H1 (cell line): ENCODE measurements around the gene GMEB2. TPM values are rescaled to one million over a fixed set of nuclear protein-coding genes. Genes with fewer than 3 reads are reported as not detected.

Experiments
- CTCF ChIA-PET: fragments of 300-600 bp; sonication (Branson Sonifier 250); formaldehyde crosslinking; loops from one replicate; lab custom pipeline; 2021; ENCODE audit not compliant: partially characterized antibody; lab: Charles Lee
- POLR2A ChIA-PET: fragments of 300-600 bp; sonication (Branson Sonifier 250); formaldehyde crosslinking; loops from one replicate; lab custom pipeline; 2021; ENCODE audit warnings: inconsistent platforms; ENCODE audit not compliant: partially characterized antibody; lab: Charles Lee
- DNase-seq, 2 experiments: peaks; one replicate each; pipeline versions ENCODE4 v3.0.0 to v3.0.0-alpha.2; 2010 to 2022; ENCODE audit warnings: low spot score in 2 of 2, low read depth in 1 of 2, mixed read lengths in 1 of 2
- FAIRE-seq: peaks from 2 replicates; lab custom pipeline; 2011; peaks lifted over from hg19 to GRCh38; lab: Jason Lieb, UNC
- H2AFZ ChIP-seq: 2 replicates; pipeline ENCODE4 v1.8.1; 2012; ENCODE audit warnings: low read length, inconsistent platforms
- H2AK5ac ChIP-seq: 2 replicates; pipeline ENCODE4 v1.6.1; 2013; ENCODE audit warnings: low read depth, low read length
- H2BK120ac ChIP-seq: replicated peaks from 2 replicates; pipeline ENCODE3; 2013; ENCODE audit warnings: low read depth, low read length, inconsistent platforms
- H2BK12ac ChIP-seq: 2 replicates; pipeline ENCODE4 v1.6.1; 2013; ENCODE audit warnings: low read depth, low read length
- H2BK15ac ChIP-seq: 2 replicates; pipeline ENCODE4 v1.6.1; 2013; ENCODE audit warnings: low read length
- H2BK20ac ChIP-seq: 2 replicates; pipeline ENCODE4 v1.6.1; 2013; ENCODE audit warnings: low read length
- H2BK5ac ChIP-seq: 2 replicates; pipeline ENCODE4 v1.6.1; 2013; ENCODE audit warnings: low read depth, low read length
- H3K14ac ChIP-seq: 2 replicates; pipeline ENCODE4 v1.6.1; 2013; ENCODE audit warnings: inconsistent platforms; ENCODE audit not compliant: insufficient read length
- H3K18ac ChIP-seq: 2 replicates; pipeline ENCODE4 v1.6.1; 2013; ENCODE audit warnings: low read length; ENCODE audit errors: extremely low read depth
- H3K23ac ChIP-seq: 2 replicates; pipeline ENCODE4 v1.6.1; 2013; ENCODE audit warnings: inconsistent platforms; ENCODE audit not compliant: insufficient read length
- H3K23me2 ChIP-seq: 2 replicates; pipeline ENCODE4 v1.6.1; 2013; ENCODE audit warnings: low read depth, low read length
- H3K27ac ChIP-seq: 2 replicates; pipeline ENCODE4 v1.6.1; 2011; ENCODE audit warnings: low read depth, low read length, inconsistent platforms
- H3K27me3 ChIP-seq, 4 experiments: replicated peaks in 1 of 4; 1 replicate in 1 of 4; 2 replicates in 3 of 4; pipeline versions ENCODE4 v1.6.1 to v1.8.1; 2011 to 2013; ENCODE audit warnings: low read length in 3 of 4, mild to moderate bottlenecking in 3 of 4, inconsistent platforms in 2 of 4, mixed read lengths in 2 of 4, moderate library complexity in 1 of 4; ENCODE audit not compliant: control insufficient read depth in 3 of 4, insufficient read depth in 3 of 4; ENCODE audit errors: extremely low read depth in 1 of 4
- H3K36me3 ChIP-seq, 4 experiments: 2 replicates each; pipeline versions ENCODE4 v1.6.1 to v1.8.1; 2011 to 2013; ENCODE audit warnings: mild to moderate bottlenecking in 4 of 4, low read length in 3 of 4, moderate library complexity in 2 of 4, control low read depth in 1 of 4, inconsistent platforms in 1 of 4; ENCODE audit not compliant: insufficient read depth in 4 of 4, control insufficient read depth in 2 of 4
- H3K4ac ChIP-seq: replicated peaks from 2 replicates; pipeline ENCODE3; 2013; ENCODE audit warnings: low read length, low read depth, mixed read lengths, inconsistent platforms; ENCODE audit not compliant: insufficient read length
- H3K4me1 ChIP-seq, 4 experiments: replicated peaks in 1 of 4; 1 replicate in 1 of 4; 2 replicates in 3 of 4; pipeline versions ENCODE4 v1.6.1 to v1.8.1; 2011 to 2013; ENCODE audit warnings: low read length in 3 of 4, inconsistent platforms in 2 of 4, mixed read lengths in 1 of 4; ENCODE audit not compliant: insufficient read depth in 4 of 4, control insufficient read depth in 3 of 4
- H3K4me2 ChIP-seq, 2 experiments: 2 replicates each; pipeline versions ENCODE4 v1.6.1 to v1.8.1; 2011 to 2013; ENCODE audit warnings: low read depth in 2 of 2, low read length in 2 of 2, control low read depth in 1 of 2, inconsistent platforms in 1 of 2, mild to moderate bottlenecking in 1 of 2; ENCODE audit not compliant: insufficient read depth in 1 of 2
- H3K4me3 ChIP-seq, 4 experiments: fragments of 200-600, 300-600 bp in 1 of 4; sonication (generic), shearing (Covaris generic), sonication (Bioruptor Twin) in 1 of 4; 2 replicates each; pipeline versions ENCODE4 v1.5.1 to v1.8.1; 2011 to 2016; ENCODE audit warnings: low read length in 4 of 4, low read depth in 3 of 4, control low read depth in 2 of 4, inconsistent platforms in 2 of 4, mild to moderate bottlenecking in 2 of 4, mixed read lengths in 1 of 4, moderate library complexity in 1 of 4; ENCODE audit not compliant: insufficient read depth in 2 of 4; ENCODE audit errors: extremely low read depth in 1 of 4
- H3K56ac ChIP-seq: replicated peaks from 2 replicates; pipeline ENCODE3; 2013; ENCODE audit warnings: low read depth, mild to moderate bottlenecking, mixed read lengths, low read length, inconsistent platforms; ENCODE audit not compliant: insufficient read length
- H3K79me1 ChIP-seq: 2 replicates; pipeline ENCODE4 v1.6.1; 2013; ENCODE audit warnings: low read depth, low read length, control low read depth
- H3K79me2 ChIP-seq, 2 experiments: 2 replicates each; pipeline versions ENCODE4 v1.6.1 to v1.8.1; 2012 to 2013; ENCODE audit warnings: low read length in 2 of 2, mild to moderate bottlenecking in 2 of 2, inconsistent platforms in 1 of 2; ENCODE audit not compliant: insufficient read depth in 2 of 2, control insufficient read depth in 1 of 2
- H3K9ac ChIP-seq, 4 experiments: replicated peaks in 1 of 4; 1 replicate in 1 of 4; 2 replicates in 3 of 4; pipeline versions ENCODE4 v1.6.1 to v1.8.1; 2011 to 2013; ENCODE audit warnings: low read depth in 3 of 4, low read length in 3 of 4, control low read depth in 2 of 4, mild to moderate bottlenecking in 2 of 4, moderate library complexity in 2 of 4, inconsistent platforms in 1 of 4; ENCODE audit errors: extremely low read depth in 1 of 4
- H3K9me3 ChIP-seq, 2 experiments: 2 replicates each; pipeline versions ENCODE4 v1.6.1 to v1.8.1; 2012 to 2013; ENCODE audit warnings: mild to moderate bottlenecking in 2 of 2, moderate library complexity in 2 of 2, control low read depth in 1 of 2, inconsistent platforms in 1 of 2, low read depth in 1 of 2, low read length in 1 of 2, mixed read lengths in 1 of 2; ENCODE audit not compliant: insufficient read depth in 2 of 2
- H4K20me1 ChIP-seq, 2 experiments: replicated peaks in 1 of 2; 2 replicates each; pipeline versions ENCODE3 to v1.8.1; 2011 to 2013; ENCODE audit warnings: inconsistent platforms in 2 of 2, low read length in 2 of 2, mild to moderate bottlenecking in 1 of 2; ENCODE audit not compliant: insufficient read depth in 2 of 2, control insufficient read depth in 1 of 2
- H4K5ac ChIP-seq: 2 replicates; pipeline ENCODE4 v1.6.1; 2013; ENCODE audit warnings: low read length, low read depth, mixed read lengths, inconsistent platforms; ENCODE audit not compliant: insufficient read length
- H4K8ac ChIP-seq: 2 replicates; pipeline ENCODE4 v1.8.0; 2013; ENCODE audit warnings: mild to moderate bottlenecking, moderate library complexity, low read length, inconsistent platforms; ENCODE audit not compliant: insufficient read depth; ENCODE audit errors: extremely low read depth
- H4K91ac ChIP-seq: replicated peaks from 2 replicates; pipeline ENCODE3; 2013; ENCODE audit warnings: low read length, mixed read lengths, inconsistent platforms; ENCODE audit not compliant: insufficient read length
- ASH2L ChIP-seq: fragments of 200-600, 300-600 bp; sonication (generic); IDR thresholded peaks from one replicate; pipeline ENCODE4 v1.7.1; 2017; ENCODE audit warnings: low read length
- CHD1 ChIP-seq: IDR thresholded peaks from 2 replicates; pipeline ENCODE4 v1.6.1; 2012; ENCODE audit warnings: low read depth, low read length, improper control_type of control experiment
- EZH2 ChIP-seq: fragments of 200-600 bp; sonication (generic); IDR thresholded peaks from 2 replicates; pipeline ENCODE4 v1.7.1; 2012; ENCODE audit warnings: low read depth, mild to moderate bottlenecking, moderate library complexity, low read length, inconsistent platforms; ENCODE audit not compliant: severe bottlenecking
- HDAC6 ChIP-seq: IDR thresholded peaks from one replicate; pipeline ENCODE4 v1.7.1; 2012; ENCODE audit warnings: low read depth, mild to moderate bottlenecking, inconsistent platforms, low read length, moderate library complexity
- KDM1A ChIP-seq: fragments of 200-600, 300-600 bp; sonication (generic); IDR thresholded peaks from 2 replicates; pipeline ENCODE4 v1.7.1; 2016; ENCODE audit warnings: mild to moderate bottlenecking, low read length, borderline replicate concordance
- NANOG ChIP-seq: IDR thresholded peaks from 2 replicates; pipeline ENCODE4 v1.6.1; 2011; ENCODE audit warnings: low read length, low read depth, mild to moderate bottlenecking, inconsistent platforms; ENCODE audit not compliant: insufficient read depth, poor library complexity, severe bottlenecking
- POLR2A ChIP-seq, 2 experiments: IDR thresholded peaks; 1 replicate in 1 of 2; 2 replicates in 1 of 2; pipeline ENCODE4 v1.6.1; 2011; ENCODE audit warnings: low read depth in 2 of 2, low read length in 2 of 2, mild to moderate bottlenecking in 2 of 2; ENCODE audit errors: control extremely low read depth in 1 of 2
- POLR2AphosphoS5 ChIP-seq: IDR thresholded peaks from 2 replicates; pipeline ENCODE4 v1.6.1; 2011; ENCODE audit warnings: low read depth, low read length
- POU5F1 ChIP-seq: IDR thresholded peaks from 2 replicates; pipeline ENCODE4 v1.6.1; 2011; ENCODE audit warnings: low read depth, mild to moderate bottlenecking, low read length, moderate library complexity
- RAD21 ChIP-seq, 2 experiments: IDR thresholded peaks in 1 of 2; conservative IDR thresholded peaks in 1 of 2; 2 replicates each; pipeline ENCODE4 v1.6.1; 2011; ENCODE audit warnings: low read depth in 2 of 2, low read length in 2 of 2, improper control_type of control experiment in 1 of 2, inconsistent platforms in 1 of 2, mild to moderate bottlenecking in 1 of 2, moderate library complexity in 1 of 2
- SP1 ChIP-seq: IDR thresholded peaks from 2 replicates; pipeline ENCODE4 v1.6.1; 2011; ENCODE audit warnings: low read depth, low read length
- TCF12 ChIP-seq: IDR thresholded peaks from 2 replicates; pipeline ENCODE4 v1.6.1; 2011; ENCODE audit warnings: low read depth, mild to moderate bottlenecking, low read length
- WGBS, 2 experiments: shearing (Covaris generic) in 1 of 2; methylation state at CpG; one replicate each; pipeline versions ENCODE4 v1.1.6 to v1.1.7; 2013 to 2015; ENCODE audit warnings: low lambda C conversion rate in 2 of 2, mixed read lengths in 2 of 2, inconsistent platforms in 1 of 2, low coverage in 1 of 2, missing lambda C conversion rate in 1 of 2; ENCODE audit not compliant: insufficient replicate concordance in 2 of 2, insufficient coverage in 1 of 2, insufficient read length in 1 of 2; ENCODE audit errors: extremely low coverage in 1 of 2, missing lambda C conversion rate in 1 of 2; 5-methylcytosine and 5-hydroxymethylcytosine counted together
- polyA plus RNA-seq, 7 experiments: library from polyadenylated mRNA; depleted of rRNA in 3 of 7; stranded (reverse) in 5 of 7; unstranded in 2 of 7; fragments of >200 nt in 5 of 7; fragments of 200-250 nt in 2 of 7; gene quantifications; 1 replicate in 5 of 7; 2 replicates in 1 of 7; 4 replicates in 1 of 7; pipeline versions ENCODE4 v1.2.1 to v1.2.3, GENCODE V29; 2011 to 2013; ENCODE audit warnings: missing spikeins in 2 of 7, mixed read lengths in 2 of 7
- total RNA-seq: library from RNA; stranded (reverse); fragmentation: NEBNext Ultra II Directional; extraction: Animal tissue kit (Norgen Biotek cat#: 25700); gene quantifications from 2 replicates; pipeline ENCODE4 v1.2.1, GENCODE V29; 2021

GMEB2 gene
- total and polyA plus RNA-seq, 2 of the 8 experiments (the other 6 are each of a cell fraction or from before 2014, with no cell fraction given): 12.9 to 14.2 TPM

DNA sequence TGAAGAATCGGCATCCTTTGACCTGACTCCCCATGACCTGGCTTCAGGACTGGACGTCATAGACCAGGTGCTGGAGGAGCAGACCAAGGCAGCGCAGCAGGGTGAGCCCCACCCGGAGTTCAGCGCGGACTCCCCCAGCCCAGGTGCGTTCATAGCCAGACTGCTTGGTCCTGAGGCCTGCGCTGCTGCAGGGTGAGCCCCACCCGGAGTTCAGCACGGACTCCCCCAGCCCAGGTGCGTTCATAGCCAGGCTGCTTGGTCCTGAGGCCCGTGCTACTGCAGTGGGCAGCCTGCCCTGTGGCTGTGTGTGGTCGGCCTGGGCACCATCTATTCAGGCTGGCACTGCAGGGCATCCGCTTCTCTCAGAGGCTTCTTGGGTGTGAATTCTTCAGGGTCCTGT lies 47.0 kb upstream of the GMEB2 start:
- H4K20me1 ChIP-seq: no peaks in the 10 kb centered on the region
- no peak overlapping the region for H3K56ac ChIP-seq
- no peak overlapping the region for H3K4ac ChIP-seq
- H3K36me3 ChIP-seq: peaks cover 3 to 16% (median 5%) of the 10 kb centered on the region in 4 experiments; a peak in 4 of 8 replicates
- H3K9me3 ChIP-seq: no peaks in the 10 kb centered on the region
- no peak for FAIRE-seq
- no peaks in the 10 kb centered on the region for H3K4me1 ChIP-seq
- H2BK12ac ChIP-seq: no peak overlapping the region
- no peaks in the 10 kb centered on the region; the same call in 1 of the 2 replicates for H3K23me2 ChIP-seq
- no peak overlapping the region for H3K18ac ChIP-seq
- H4K5ac ChIP-seq: no peak overlapping the region
- no peaks in the 10 kb centered on the region; the same call in 1 of the 2 replicates for H3K79me1 ChIP-seq
- TF ChIP-seq POLR2A (IDR thresholded peaks at IDR 0.05; ENCODE audit: control extremely low read depth in 1 of 2, low read depth in 2 of 2, low read length in 2 of 2) (no peak), NANOG (no peak), TCF12 (no peak), POLR2AphosphoS5 (no peak), EZH2 (no peak), KDM1A (no peak), CHD1 (no peak), POU5F1 (no peak), RAD21 (IDR thresholded peaks at IDR 0.05 in 1 of 2, conservative IDR thresholded peaks at IDR 0.05 in 1 of 2; ENCODE audit: low read depth in 2 of 2, low read length in 2 of 2) (no peak), ASH2L (no peak), SP1 (no peak), HDAC6 (no peak)
- TF ChIP-seq, all 59 proteins: peak for 0
- no peak overlapping the region for H3K9ac ChIP-seq
- no peak overlapping the region for H4K8ac ChIP-seq
- no peak overlapping the region for H2BK5ac ChIP-seq
- no peak overlapping the region for H2AFZ ChIP-seq
- H2BK20ac ChIP-seq: no peak overlapping the region
- no peak overlapping the region for H3K27ac ChIP-seq
- H3K79me2 ChIP-seq: no peaks in the 10 kb centered on the region
- H4K91ac ChIP-seq: no peak overlapping the region
- H3K27me3 ChIP-seq: no peaks in the 10 kb centered on the region
- H2BK120ac ChIP-seq: no peak overlapping the region
- ChIA-PET CTCF (no interaction called here), POLR2A (interaction anchor here (0.8 kb wide), 1 partner anchor 15 kb away, joined by 3 read pairs; the partner anchor contains the start of gene RTEL1)
- H2AK5ac ChIP-seq: no peak overlapping the region
- no peak overlapping the region for H3K14ac ChIP-seq
- no peak overlapping the region for H2BK15ac ChIP-seq
- no peak for DNase-seq
- H3K4me2 ChIP-seq: no peak overlapping the region
- H3K23ac ChIP-seq: no peak overlapping the region
- WGBS, 2 experiments: 94% methylated on average over 14 of the region's 14 CpGs; no CpG with 5 or more reads in 1 of the 2 experiments
- H3K4me3 ChIP-seq: no peak overlapping the region
